ENCODE results near the gene CMSS1. TPM values are rescaled to one million over a fixed set of nuclear protein-coding genes. Genes with fewer than 3 reads are reported as not detected.

The CMSS1 gene
- total and polyA plus RNA-seq, 2 donors (not counting 1 experiment from before 2014, with no cell fraction given) = 7.3 to 22.8 TPM

DNA sequence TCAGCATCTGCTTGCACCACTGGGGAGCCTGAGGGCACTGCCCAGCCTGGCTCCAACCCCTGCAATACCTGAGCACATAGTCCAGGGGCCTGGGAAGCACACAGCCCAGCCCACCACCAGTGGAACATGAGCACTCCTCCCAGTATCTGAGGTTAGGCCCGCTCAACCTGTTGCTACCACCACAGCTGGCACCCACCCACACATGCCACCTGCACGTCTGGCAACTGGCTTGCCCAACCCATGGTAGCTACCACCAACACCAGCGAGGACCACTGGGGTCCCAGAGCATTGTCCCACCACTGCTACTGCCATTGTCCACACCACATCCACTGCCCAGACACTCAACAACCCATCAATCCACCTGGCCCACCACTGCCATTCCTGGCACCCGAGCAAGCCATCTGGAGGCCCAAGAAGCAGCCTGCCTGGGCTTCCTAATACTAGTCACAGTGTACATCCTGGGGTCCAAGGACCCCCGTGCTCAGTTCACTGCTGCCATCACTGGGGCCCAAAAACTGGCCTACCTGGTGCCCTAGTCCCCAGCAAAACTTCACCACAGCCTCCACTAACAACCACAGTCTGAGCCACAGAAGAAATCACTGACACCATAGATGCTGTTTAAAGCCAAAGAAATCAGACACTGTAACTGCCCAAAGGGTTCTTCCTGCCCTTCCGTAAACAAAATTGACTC lies 381.1 kb downstream of the CMSS1 start:
- no peaks in the 10 kb centered on the region for H3K4me1 Mint-ChIP-seq
- H3K4me1 ChIP-seq (ENCODE audit: control insufficient read depth in 2 of 2, insufficient read depth in 2 of 2, low read length in 2 of 2) = no peaks in the 10 kb centered on the region
- H3K4me3 ChIP-seq (ENCODE audit: control extremely low read depth in 1 of 5, extremely low read depth in 1 of 5, insufficient read depth in 1 of 5, low read depth in 2 of 5, low read length in 4 of 5) = no peak overlapping the region
- H3K27ac Mint-ChIP-seq = no peak overlapping the region
- ChIA-PET POLR2A (no interaction called here), CTCF (no interaction called here)
- intact Hi-C loops (cut with micrococcal nuclease) = no loop called here
- no peak overlapping the region for H3K27ac ChIP-seq (ENCODE audit: low read length in 2 of 2)
- H3K4me2 ChIP-seq (replicated peaks; ENCODE audit: low read depth, low read length, poor library complexity, severe bottlenecking) = no peak overlapping the region
- H3K4me3 Mint-ChIP-seq = no peak overlapping the region
- no peaks in the 10 kb centered on the region for H3K27me3 Mint-ChIP-seq
- no peaks in the 10 kb centered on the region for H3K27me3 ChIP-seq (replicated peaks in 1 of 4; ENCODE audit: control extremely low read depth in 1 of 4, control insufficient read depth in 3 of 4, insufficient read depth in 4 of 4, low read length in 3 of 4)
- TF ChIP-seq, protein P1, sequence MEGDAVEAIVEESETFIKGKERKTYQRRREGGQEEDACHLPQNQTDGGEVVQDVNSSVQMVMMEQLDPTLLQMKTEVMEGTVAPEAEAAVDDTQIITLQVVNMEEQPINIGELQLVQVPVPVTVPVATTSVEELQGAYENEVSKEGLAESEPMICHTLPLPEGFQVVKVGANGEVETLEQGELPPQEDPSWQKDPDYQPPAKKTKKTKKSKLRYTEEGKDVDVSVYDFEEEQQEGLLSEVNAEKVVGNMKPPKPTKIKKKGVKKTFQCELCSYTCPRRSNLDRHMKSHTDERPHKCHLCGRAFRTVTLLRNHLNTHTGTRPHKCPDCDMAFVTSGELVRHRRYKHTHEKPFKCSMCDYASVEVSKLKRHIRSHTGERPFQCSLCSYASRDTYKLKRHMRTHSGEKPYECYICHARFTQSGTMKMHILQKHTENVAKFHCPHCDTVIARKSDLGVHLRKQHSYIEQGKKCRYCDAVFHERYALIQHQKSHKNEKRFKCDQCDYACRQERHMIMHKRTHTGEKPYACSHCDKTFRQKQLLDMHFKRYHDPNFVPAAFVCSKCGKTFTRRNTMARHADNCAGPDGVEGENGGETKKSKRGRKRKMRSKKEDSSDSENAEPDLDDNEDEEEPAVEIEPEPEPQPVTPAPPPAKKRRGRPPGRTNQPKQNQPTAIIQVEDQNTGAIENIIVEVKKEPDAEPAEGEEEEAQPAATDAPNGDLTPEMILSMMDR (IDR thresholded peaks at IDR 0.05) = no peak
- TF ChIP-seq EZH2 (IDR thresholded peaks at IDR 0.05; ENCODE audit: borderline replicate concordance, insufficient read depth, low read depth, low read length, poor library complexity, severe bottlenecking) = no peak
- no peaks in the 10 kb centered on the region for H3K9me3 Mint-ChIP-seq (ENCODE audit: insufficient read depth)
- 89% methylated on average over 6 of the region's 6 CpGs for WGBS (ENCODE audit: insufficient coverage)
- DNase-seq (no peak), ATAC-seq (ENCODE audit: low read depth) (no peak)
- no peak overlapping the region for H2AFZ ChIP-seq (ENCODE audit: insufficient read depth, low read depth, low read length, poor library complexity, severe bottlenecking)
- H4K20me1 ChIP-seq (ENCODE audit: control insufficient read depth, insufficient read depth, low read length, poor library complexity, severe bottlenecking) = no peaks in the 10 kb centered on the region
- no peak overlapping the region for H3K9ac ChIP-seq (ENCODE audit: low read length)
- no peaks in the 10 kb centered on the region for H3K79me2 ChIP-seq (ENCODE audit: control insufficient read depth, insufficient read depth, low read length)
- peaks cover 0 to 8% (median 0%) of the 10 kb centered on the region in 3 donors for H3K9me3 ChIP-seq (ENCODE audit: control extremely low read depth in 1 of 3, control insufficient read depth in 2 of 3, insufficient read depth in 1 of 3, low read length in 2 of 3)
- H3K36me3 ChIP-seq (replicated peaks in 1 of 2; ENCODE audit: control extremely low read depth in 1 of 2, control insufficient read depth in 1 of 2, extremely low read depth in 1 of 2, insufficient read depth in 2 of 2, low read length in 1 of 2) = no peaks in the 10 kb centered on the region

DNA sequence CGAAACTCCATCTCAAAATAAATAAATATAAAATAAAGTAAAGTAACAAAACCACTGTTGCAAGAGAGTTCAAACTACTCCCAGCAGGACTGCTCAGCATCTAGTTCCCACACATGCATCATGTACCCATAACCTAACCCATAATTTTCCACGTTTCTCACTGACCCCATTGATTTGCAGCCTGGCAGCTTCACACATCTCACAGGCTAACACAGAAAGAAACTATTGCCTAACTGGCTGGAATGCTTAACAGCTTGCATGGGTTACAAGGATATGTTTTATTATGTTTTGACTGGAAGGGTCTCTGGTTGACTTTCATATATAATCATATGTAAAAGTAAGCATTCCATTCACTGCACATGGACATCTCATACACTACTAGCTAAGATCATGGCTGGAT lies 387.5 kb downstream of the CMSS1 start:
- Histone ChIP-seq H3K9ac (ENCODE audit: low read length) (no peak overlapping the region), H3K4me3 (ENCODE audit: control extremely low read depth in 1 of 5, extremely low read depth in 1 of 5, insufficient read depth in 1 of 5, low read depth in 2 of 5, low read length in 4 of 5) (no peak overlapping the region), H3K79me2 (ENCODE audit: control insufficient read depth, insufficient read depth, low read length) (no peaks in the 10 kb centered on the region), H3K9me3 (ENCODE audit: control extremely low read depth in 1 of 3, control insufficient read depth in 2 of 3, insufficient read depth in 1 of 3, low read length in 2 of 3) (no peaks in the 10 kb centered on the region), H3K27ac (ENCODE audit: low read length in 2 of 2) (no peak overlapping the region), H2AFZ (ENCODE audit: insufficient read depth, low read depth, low read length, poor library complexity, severe bottlenecking) (no peak overlapping the region), H3K27me3 (replicated peaks in 1 of 4; ENCODE audit: control extremely low read depth in 1 of 4, control insufficient read depth in 3 of 4, insufficient read depth in 4 of 4, low read length in 3 of 4) (no peaks in the 10 kb centered on the region), H3K4me2 (replicated peaks; ENCODE audit: low read depth, low read length, poor library complexity, severe bottlenecking) (no peak overlapping the region), H3K4me1 (ENCODE audit: control insufficient read depth in 2 of 2, insufficient read depth in 2 of 2, low read length in 2 of 2) (peaks cover 0 to 2% of the 10 kb centered on the region in 2 donors), H4K20me1 (ENCODE audit: control insufficient read depth, insufficient read depth, low read length, poor library complexity, severe bottlenecking) (no peaks in the 10 kb centered on the region), H3K36me3 (replicated peaks in 1 of 2; ENCODE audit: control extremely low read depth in 1 of 2, control insufficient read depth in 1 of 2, extremely low read depth in 1 of 2, insufficient read depth in 2 of 2, low read length in 1 of 2) (no peaks in the 10 kb centered on the region)
- H3K27ac Mint-ChIP-seq = no peak overlapping the region
- ChIA-PET CTCF (interaction anchor here (0.6 kb wide), 1 partner anchor 372 kb away, joined by 3 read pairs; no protein-coding TSS in a partner anchor), POLR2A (no interaction called here)
- WGBS (ENCODE audit: insufficient coverage) = no CpG with 5 or more reads among the region's 2 CpGs
- no peak overlapping the region for H3K4me3 Mint-ChIP-seq
- no peaks in the 10 kb centered on the region for H3K27me3 Mint-ChIP-seq
- intact Hi-C loops (cut with micrococcal nuclease) = no loop called here
- no peak for DNase-seq
- no peak for ATAC-seq (ENCODE audit: low read depth)
- H3K4me1 Mint-ChIP-seq = peaks cover 3% of the 10 kb centered on the region
- TF ChIP-seq, protein P1 (IDR thresholded peaks at IDR 0.05) = no peak
- TF ChIP-seq EZH2 (IDR thresholded peaks at IDR 0.05; ENCODE audit: borderline replicate concordance, insufficient read depth, low read depth, low read length, poor library complexity, severe bottlenecking) = no peak
- no peaks in the 10 kb centered on the region for H3K9me3 Mint-ChIP-seq (ENCODE audit: insufficient read depth)

All from B cell (primary cell).